Measurements from ENCODE around the gene PLCB1. TPM values are rescaled to one million over a fixed set of nuclear protein-coding genes. Genes with fewer than 3 reads are reported as not detected.

PLCB1 gene
- total RNA-seq, 3 donors from 2014 or later = 7.2 to 50.7 (median 8.8) TPM

DNA sequence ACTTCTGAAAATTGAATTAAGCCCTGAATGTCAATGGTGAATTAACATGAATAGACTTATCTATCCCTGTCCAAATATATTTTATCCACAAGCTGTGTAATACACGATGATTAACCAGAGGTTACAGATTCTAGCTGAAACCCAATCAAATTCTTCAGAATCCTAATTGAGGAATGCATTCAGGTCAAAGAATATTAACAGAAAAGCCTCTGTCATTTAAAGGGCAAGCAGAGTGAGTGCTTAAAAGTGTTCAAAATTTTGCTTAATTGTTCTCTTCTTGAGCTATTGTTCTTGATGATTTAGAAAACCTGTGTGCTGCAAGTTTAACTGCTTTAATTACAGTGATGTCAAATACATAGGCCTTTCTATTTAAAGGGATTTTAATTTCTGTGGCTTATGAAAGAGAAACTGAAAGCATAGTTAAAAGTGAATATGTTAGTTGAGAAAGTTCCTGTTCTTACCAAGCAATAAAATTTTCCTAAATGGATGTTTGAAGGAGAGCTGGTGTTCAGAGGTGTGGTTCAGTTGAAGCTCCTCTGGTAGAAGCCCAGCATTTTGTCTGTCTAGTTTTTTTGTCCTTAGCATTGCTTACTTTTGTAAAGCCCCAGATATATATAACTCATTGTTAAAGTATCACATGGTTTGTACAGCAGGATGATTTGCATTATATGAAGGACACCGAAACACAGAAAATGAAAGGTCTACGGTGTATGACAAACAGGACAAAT is 470.5 kb downstream of the PLCB1 start:
- no peak for TF ChIP-seq CTCF (IDR thresholded peaks at IDR 0.05)
- Histone ChIP-seq H3K4me1 (ENCODE audit: low read depth) (no peaks in the 10 kb centered on the region), H3K36me3 (ENCODE audit: low read depth) (no peaks in the 10 kb centered on the region), H3K4me3 (no peak overlapping the region), H3K9me3 (no peaks in the 10 kb centered on the region)
- DNase-seq (no peak), ATAC-seq (peak; percentile 46)
- intact Hi-C loops (cut with DNase I, micrococcal nuclease) = no loop called here

DNA sequence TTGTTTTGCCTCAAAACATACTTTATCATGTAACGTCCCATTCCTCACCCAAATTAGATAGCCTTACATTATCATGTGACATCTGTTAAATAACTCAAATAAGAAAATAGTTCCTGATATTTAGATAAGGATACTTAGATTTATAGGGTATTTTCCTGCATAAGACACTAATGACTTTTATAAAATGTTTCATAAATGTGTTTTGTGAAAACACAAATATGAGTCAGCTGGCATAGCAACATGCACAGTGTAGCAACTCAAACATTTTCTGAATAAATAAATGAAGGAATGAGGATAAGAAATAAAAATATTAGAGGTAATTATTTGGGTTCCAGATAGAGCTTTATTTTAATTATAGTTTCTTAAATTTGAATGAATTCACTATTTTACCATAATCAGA is 476.4 kb downstream of the PLCB1 start:
- H3K9me3 ChIP-seq = no peaks in the 10 kb centered on the region
- H3K4me3 ChIP-seq = no peak overlapping the region
- no peaks in the 10 kb centered on the region for H3K36me3 ChIP-seq (ENCODE audit: low read depth)
- no peak for ATAC-seq
- intact Hi-C loops (cut with DNase I, micrococcal nuclease) = no loop called here
- DNase-seq = no peak
- TF ChIP-seq CTCF (IDR thresholded peaks at IDR 0.05) = no peak
- no peaks in the 10 kb centered on the region for H3K4me1 ChIP-seq (ENCODE audit: low read depth)

DNA sequence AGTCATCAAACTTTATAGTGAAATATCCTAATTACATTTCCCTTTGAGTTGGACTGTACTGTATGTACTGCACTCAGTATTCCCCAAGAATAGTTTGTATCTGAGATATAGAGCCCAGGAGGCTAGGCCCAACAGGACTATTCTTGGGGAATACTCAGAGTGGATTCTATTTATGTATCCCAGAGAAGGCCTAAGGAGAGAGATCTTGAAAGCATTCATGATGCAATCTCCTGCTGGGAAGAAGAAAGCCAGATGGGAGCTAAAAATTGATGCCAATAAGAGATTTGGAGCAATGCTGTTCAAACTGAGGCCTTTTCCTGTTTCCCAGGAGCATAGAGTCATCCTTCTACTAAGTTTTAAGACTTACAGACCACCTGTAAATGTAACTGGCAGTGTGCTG is 484.7 kb downstream of the PLCB1 start:
- TF ChIP-seq CTCF (IDR thresholded peaks at IDR 0.05) = no peak
- Histone ChIP-seq H3K4me1 (ENCODE audit: low read depth) (no peaks in the 10 kb centered on the region), H3K4me3 (no peak overlapping the region), H3K36me3 (ENCODE audit: low read depth) (no peaks in the 10 kb centered on the region), H3K9me3 (no peaks in the 10 kb centered on the region)
- intact Hi-C loops (cut with DNase I, micrococcal nuclease) = no loop called here
- no peak for ATAC-seq
- DNase-seq = no peak

DNA sequence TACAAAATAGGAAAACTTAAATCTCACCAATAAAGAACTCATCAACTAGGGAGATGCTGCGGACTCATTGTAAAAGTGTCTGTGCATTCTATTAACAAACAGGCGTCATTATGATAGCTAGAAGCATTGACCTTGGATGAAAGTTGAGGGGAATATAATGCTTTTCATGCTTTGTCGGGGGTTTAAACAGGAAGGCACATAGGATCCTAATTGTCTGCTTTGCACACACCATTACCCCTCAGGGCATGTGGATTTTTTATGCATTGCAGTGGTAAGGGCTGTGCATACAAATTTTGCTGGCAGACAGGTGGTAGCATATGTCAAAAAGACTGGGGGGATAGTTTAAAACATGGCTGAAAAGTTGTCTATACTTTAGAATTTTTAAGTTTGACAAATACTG is 488.9 kb downstream of the PLCB1 start:
- H3K9me3 ChIP-seq = no peaks in the 10 kb centered on the region
- H3K36me3 ChIP-seq (ENCODE audit: low read depth) = no peaks in the 10 kb centered on the region
- H3K4me3 ChIP-seq = no peak overlapping the region
- no peak for ATAC-seq
- no peak for TF ChIP-seq CTCF (IDR thresholded peaks at IDR 0.05)
- intact Hi-C loops (cut with DNase I, micrococcal nuclease) = no loop called here
- no peak for DNase-seq
- H3K4me1 ChIP-seq (ENCODE audit: low read depth) = no peaks in the 10 kb centered on the region

DNA sequence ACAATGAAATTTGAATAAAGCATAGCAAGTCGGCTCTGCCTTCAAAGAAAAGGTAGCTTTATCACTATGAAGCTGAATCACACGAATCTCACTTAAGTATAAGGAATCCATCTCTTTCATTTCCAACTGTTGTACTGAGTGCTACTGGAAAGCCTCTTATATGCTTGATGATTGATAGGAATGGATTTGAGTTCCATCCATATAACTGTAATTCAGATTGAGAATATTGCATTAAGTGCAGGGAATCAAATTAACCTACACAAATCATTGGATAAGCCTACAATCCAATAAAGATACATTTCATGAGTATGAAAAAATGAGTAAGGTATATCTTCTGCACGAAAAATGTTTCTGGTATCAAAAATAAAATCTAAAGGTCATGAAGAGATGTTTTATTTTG is 492.0 kb downstream of the PLCB1 start:
- intact Hi-C loops (cut with DNase I, micrococcal nuclease) = no loop called here
- no peak for ATAC-seq

More for the DNA sequence above, 492.0 kb downstream of the PLCB1 start:
- Histone ChIP-seq H3K4me3 (no peak overlapping the region), H3K36me3 (ENCODE audit: low read depth) (no peaks in the 10 kb centered on the region), H3K9me3 (no peaks in the 10 kb centered on the region), H3K4me1 (ENCODE audit: low read depth) (no peaks in the 10 kb centered on the region)
- no peak for DNase-seq
- no peak for TF ChIP-seq CTCF (IDR thresholded peaks at IDR 0.05)

All from mucosa of descending colon (tissue), 3 donors.